B cell (primary cell): ENCODE data around the gene IFNL3. TPM values are rescaled to one million over a fixed set of nuclear protein-coding genes. Genes with fewer than 3 reads are reported as not detected.

ENCODE experiments used
- ATAC-seq: fragments of 200-7000 bp; cut with Tn5 transposase; one replicate; pipeline ENCODE4 v1.10.0; 2021; ENCODE audit warnings: low read depth, mild to moderate bottlenecking, moderate number of reproducible peaks, moderate library complexity
- CTCF ChIA-PET: fragments of 350-600 bp; sonication (Branson Sonifier 250); formaldehyde crosslinking; loops from one replicate; lab custom pipeline; 2021; ENCODE audit warnings: antibody characterized with exemption, inconsistent platforms; lab: Charles Lee
- POLR2A ChIA-PET: fragments of 350-600 bp; sonication (Branson Sonifier 250); formaldehyde crosslinking; loops from one replicate; lab custom pipeline; 2021; ENCODE audit warnings: antibody characterized with exemption; lab: Charles Lee
- DNase-seq: peaks from one replicate; pipeline ENCODE4 v3.0.0; 2013
- H2AFZ ChIP-seq: 2 replicates; pipeline ENCODE4 v1.6.1; 2012; ENCODE audit warnings: mild to moderate bottlenecking, low read depth, low read length; ENCODE audit not compliant: insufficient read depth, poor library complexity, severe bottlenecking
- H3K27ac ChIP-seq, 2 donors: 1 replicate in 1 of 2; 2 replicates in 1 of 2; pipeline ENCODE4 v1.5.1; 2012 to 2013; ENCODE audit warnings: low read length in 2 of 2, mild to moderate bottlenecking in 2 of 2, moderate library complexity in 1 of 2
- H3K27me3 ChIP-seq, 4 experiments: fragments of 200-600 bp in 1 of 4; sonication (generic) in 1 of 4; replicated peaks in 1 of 4; 1 replicate in 2 of 4; 2 replicates in 2 of 4; pipeline versions ENCODE4 v1.6.1 to v1.7.0; 2013 to 2016; ENCODE audit warnings: low read length in 3 of 4, mild to moderate bottlenecking in 2 of 4, mixed read lengths in 1 of 4, moderate library complexity in 1 of 4; ENCODE audit not compliant: insufficient read depth in 4 of 4, control insufficient read depth in 3 of 4; ENCODE audit errors: control extremely low read depth in 1 of 4
- H3K36me3 ChIP-seq, 2 experiments: replicated peaks in 1 of 2; 1 replicate in 1 of 2; 2 replicates in 1 of 2; pipeline versions ENCODE4 v1.6.1 to v1.7.1; 2013; ENCODE audit warnings: low read length in 1 of 2; ENCODE audit not compliant: insufficient read depth in 2 of 2, control insufficient read depth in 1 of 2; ENCODE audit errors: control extremely low read depth in 1 of 2, extremely low read depth in 1 of 2
- H3K4me1 ChIP-seq, 2 donors: fragments of 200-600 bp in 1 of 2; sonication (generic) in 1 of 2; 1 replicate in 1 of 2; 2 replicates in 1 of 2; pipeline versions ENCODE4 v1.5.1 to v1.6.1; 2013 to 2017; ENCODE audit warnings: low read length in 2 of 2; ENCODE audit not compliant: control insufficient read depth in 2 of 2, insufficient read depth in 2 of 2
- H3K4me2 ChIP-seq: replicated peaks from 2 replicates; pipeline ENCODE3; 2012; ENCODE audit warnings: mild to moderate bottlenecking, low read depth, low read length; ENCODE audit not compliant: poor library complexity, severe bottlenecking
- H3K4me3 ChIP-seq, 5 experiments: fragments of 200-600 bp in 1 of 5; sonication (generic) in 1 of 5; 1 replicate in 3 of 5; 2 replicates in 2 of 5; pipeline versions ENCODE4 v1.5.1 to v1.7.0; 2011 to 2016; ENCODE audit warnings: low read length in 4 of 5, mild to moderate bottlenecking in 4 of 5, low read depth in 2 of 5, control low read depth in 1 of 5, moderate library complexity in 1 of 5; ENCODE audit not compliant: insufficient read depth in 1 of 5; ENCODE audit errors: control extremely low read depth in 1 of 5, extremely low read depth in 1 of 5
- H3K79me2 ChIP-seq: fragments of 200-600 bp; sonication (generic); one replicate; pipeline ENCODE4 v1.6.0; 2016; ENCODE audit warnings: low read length; ENCODE audit not compliant: control insufficient read depth, insufficient read depth
- H3K9ac ChIP-seq: fragments of 200-600 bp; sonication (generic); 2 replicates; pipeline ENCODE4 v1.6.1; 2017; ENCODE audit warnings: mild to moderate bottlenecking, low read length, moderate library complexity
- H3K9me3 ChIP-seq, 3 donors: one replicate each; pipeline versions ENCODE4 v1.6.1 to v1.7.1; 2013; ENCODE audit warnings: low read length in 2 of 3; ENCODE audit not compliant: control insufficient read depth in 2 of 3, insufficient read depth in 1 of 3; ENCODE audit errors: control extremely low read depth in 1 of 3
- H4K20me1 ChIP-seq: 2 replicates; pipeline ENCODE4 v1.6.0; 2012; ENCODE audit warnings: mild to moderate bottlenecking, low read length; ENCODE audit not compliant: insufficient read depth, control insufficient read depth, poor library complexity, severe bottlenecking
- H3K27ac Mint-ChIP-seq: one replicate; pipeline ENCODE4 v1.8.0; 2021; ENCODE audit warnings: mixed read lengths
- H3K27me3 Mint-ChIP-seq: one replicate; pipeline ENCODE4 v1.8.0; 2021; ENCODE audit warnings: mixed read lengths
- H3K4me1 Mint-ChIP-seq: one replicate; pipeline ENCODE4 v1.8.0; 2021; ENCODE audit warnings: mixed read lengths
- H3K4me3 Mint-ChIP-seq: one replicate; pipeline ENCODE4 v1.8.0; 2021; ENCODE audit warnings: mixed read lengths
- H3K9me3 Mint-ChIP-seq: one replicate; pipeline ENCODE4 v1.8.0; 2022; ENCODE audit warnings: mixed read lengths; ENCODE audit not compliant: insufficient read depth
- EZH2 ChIP-seq: IDR thresholded peaks from 2 replicates; pipeline ENCODE4 v1.6.1; 2012; ENCODE audit warnings: borderline replicate concordance, low read depth, mild to moderate bottlenecking, moderate library complexity, low read length; ENCODE audit not compliant: insufficient read depth, poor library complexity, severe bottlenecking
- WGBS: methylation state at CpG from one replicate; pipeline ENCODE4 v1.1.5; 2013; ENCODE audit warnings: missing lambda C conversion rate; ENCODE audit not compliant: insufficient coverage; 5-methylcytosine and 5-hydroxymethylcytosine counted together
- intact Hi-C: fragments of 100-400 bp; cut with micrococcal nuclease; formaldehyde crosslinking; loops from one replicate; pipeline ENCODE4 v1.10.0; 2022
- polyA plus RNA-seq: library from polyadenylated mRNA; depleted of rRNA; stranded (reverse); fragments of >200 nt; gene quantifications from 2 replicates; pipeline ENCODE4 v1.2.3, GENCODE V29; 2012
- total RNA-seq, 2 donors: library from RNA; stranded (reverse); fragments of 120-200 nt in 1 of 2; gene quantifications; 1 replicate in 1 of 2; 2 replicates in 1 of 2; pipeline versions ENCODE4 v1.2.3 to v1.2.4, GENCODE V29; 2013 to 2022
- TF ChIP-seq, protein P1 (sequence below): fragments of 200-600 bp; IDR thresholded peaks from one replicate; pipeline ENCODE4 v1.8.0; 2022; ENCODE audit warnings: antibody characterized with exemption, mild to moderate bottlenecking

IFNL3 gene
- total and polyA plus RNA-seq, 2 donors (not counting 1 experiment from before 2014, with no cell fraction given), result not detected

DNA sequence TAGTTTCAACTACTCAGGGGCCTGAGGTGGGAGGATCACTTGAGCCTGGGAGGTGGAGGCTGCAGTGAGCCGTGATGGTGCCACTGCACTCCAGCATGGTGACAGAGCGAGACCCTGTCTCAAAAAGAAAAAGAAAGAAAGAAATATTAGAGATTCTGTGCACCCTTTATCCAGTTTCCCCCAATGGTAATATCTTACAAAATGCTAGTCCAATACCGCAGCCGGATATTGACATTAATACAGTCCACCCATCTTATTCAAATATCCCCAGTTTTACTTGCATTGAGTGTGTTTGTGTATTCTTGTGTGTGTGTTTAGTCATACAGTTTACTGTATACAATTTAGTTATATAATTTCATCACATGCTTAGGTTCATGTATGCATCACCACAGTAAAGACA, 12.4 kb upstream of the IFNL3 start:
- peaks cover 9% of the 10 kb centered on the region for H3K27me3 Mint-ChIP-seq
- H3K27me3 ChIP-seq, result peaks cover 0 to 23% (median 7%) of the 10 kb centered on the region in 4 experiments
- H4K20me1 ChIP-seq, result no peaks in the 10 kb centered on the region
- H3K4me2 ChIP-seq, result no peak overlapping the region
- no peak overlapping the region for H3K9ac ChIP-seq
- no peak overlapping the region for H2AFZ ChIP-seq
- no peak overlapping the region for H3K27ac ChIP-seq
- no peak for ATAC-seq
- CTCF ChIA-PET, result no interaction called here
- H3K4me1 Mint-ChIP-seq, result no peaks in the 10 kb centered on the region
- TF ChIP-seq EZH2, result no peak
- TF ChIP-seq, protein P1, sequence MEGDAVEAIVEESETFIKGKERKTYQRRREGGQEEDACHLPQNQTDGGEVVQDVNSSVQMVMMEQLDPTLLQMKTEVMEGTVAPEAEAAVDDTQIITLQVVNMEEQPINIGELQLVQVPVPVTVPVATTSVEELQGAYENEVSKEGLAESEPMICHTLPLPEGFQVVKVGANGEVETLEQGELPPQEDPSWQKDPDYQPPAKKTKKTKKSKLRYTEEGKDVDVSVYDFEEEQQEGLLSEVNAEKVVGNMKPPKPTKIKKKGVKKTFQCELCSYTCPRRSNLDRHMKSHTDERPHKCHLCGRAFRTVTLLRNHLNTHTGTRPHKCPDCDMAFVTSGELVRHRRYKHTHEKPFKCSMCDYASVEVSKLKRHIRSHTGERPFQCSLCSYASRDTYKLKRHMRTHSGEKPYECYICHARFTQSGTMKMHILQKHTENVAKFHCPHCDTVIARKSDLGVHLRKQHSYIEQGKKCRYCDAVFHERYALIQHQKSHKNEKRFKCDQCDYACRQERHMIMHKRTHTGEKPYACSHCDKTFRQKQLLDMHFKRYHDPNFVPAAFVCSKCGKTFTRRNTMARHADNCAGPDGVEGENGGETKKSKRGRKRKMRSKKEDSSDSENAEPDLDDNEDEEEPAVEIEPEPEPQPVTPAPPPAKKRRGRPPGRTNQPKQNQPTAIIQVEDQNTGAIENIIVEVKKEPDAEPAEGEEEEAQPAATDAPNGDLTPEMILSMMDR, result no peak
- no peaks in the 10 kb centered on the region for H3K4me1 ChIP-seq
- H3K9me3 Mint-ChIP-seq, result no peaks in the 10 kb centered on the region
- no peak for DNase-seq
- no peak overlapping the region for H3K27ac Mint-ChIP-seq
- no peaks in the 10 kb centered on the region for H3K36me3 ChIP-seq
- H3K4me3 ChIP-seq, result no peak overlapping the region
- POLR2A ChIA-PET, result no interaction called here
- intact Hi-C loops, result no loop called here
- H3K79me2 ChIP-seq, result no peaks in the 10 kb centered on the region
- H3K9me3 ChIP-seq, result peaks cover 0 to 6% (median 0%) of the 10 kb centered on the region in 3 donors
- H3K4me3 Mint-ChIP-seq, result no peak overlapping the region
- no CpG with 5 or more reads among the region's 4 CpGs for WGBS

DNA sequence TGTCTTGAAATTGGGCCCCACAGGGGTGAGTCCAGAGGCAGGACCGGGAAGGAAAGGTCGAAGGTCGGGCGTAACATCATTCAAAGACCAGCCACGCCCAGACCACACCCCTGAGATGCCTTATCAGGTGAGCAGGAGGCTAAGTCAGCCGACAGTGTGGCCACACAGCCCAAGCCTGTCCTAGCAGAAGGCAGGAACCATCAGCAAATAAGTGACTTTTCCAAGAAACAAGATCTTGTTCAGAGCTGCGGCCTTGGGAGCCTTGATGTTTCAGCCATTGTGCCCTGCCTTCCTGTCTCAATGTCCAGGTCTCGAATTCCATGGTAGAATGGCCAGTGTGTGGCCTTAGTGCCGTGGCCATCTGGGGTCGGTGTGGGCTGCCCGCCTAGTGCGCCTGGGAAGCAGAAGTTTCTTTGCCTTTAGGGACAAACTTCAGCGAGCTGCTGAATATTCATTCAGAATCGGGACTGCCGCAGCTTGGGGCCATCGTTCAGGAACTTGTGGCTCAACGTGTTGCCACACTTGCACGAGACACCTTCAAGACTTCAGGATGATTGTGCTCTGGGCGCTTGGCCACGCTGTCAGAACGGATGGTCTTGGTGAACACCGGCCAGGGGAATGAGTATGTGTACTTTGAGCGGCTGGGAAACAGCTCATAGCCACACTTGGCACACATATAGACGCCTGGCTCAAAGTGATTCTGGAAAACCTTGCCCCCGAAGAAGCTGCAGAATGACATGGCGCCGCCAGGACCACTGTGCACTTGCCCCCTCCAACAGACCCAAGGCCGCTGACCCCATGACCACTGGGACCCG, 9.9 kb upstream of the IFNL3 start:
- WGBS, result 88% methylated on average over 27 of the region's 29 CpGs
- Histone ChIP-seq H3K9me3 (peaks cover 0 to 6% (median 0%) of the 10 kb centered on the region in 3 donors), H3K4me3 (no peak overlapping the region), H3K27ac (no peak overlapping the region), H3K9ac (no peak overlapping the region), H2AFZ (no peak overlapping the region), H3K4me1 (no peaks in the 10 kb centered on the region), H4K20me1 (no peaks in the 10 kb centered on the region), H3K4me2 (no peak overlapping the region), H3K79me2 (no peaks in the 10 kb centered on the region), H3K36me3 (no peaks in the 10 kb centered on the region), H3K27me3 (peaks cover 0 to 3% (median under 1%) of the 10 kb centered on the region in 4 experiments)
- Mint-ChIP-seq H3K27ac (no peak overlapping the region), H3K27me3 (peaks cover 4% of the 10 kb centered on the region), H3K4me1 (no peaks in the 10 kb centered on the region), H3K9me3 (no peaks in the 10 kb centered on the region), H3K4me3 (no peak overlapping the region)
- intact Hi-C loops, result no loop called here
- DNase-seq, result no peak
- ChIA-PET CTCF (interaction anchor here (0.7 kb wide), 1 partner anchor 99 kb away, joined by 3 read pairs; no protein-coding TSS in a partner anchor), POLR2A (no interaction called here)
- ATAC-seq, result no peak
- no peak for TF ChIP-seq EZH2
- TF ChIP-seq, protein P1, result no peak
